H1 (cell line): ENCODE measurements around the gene GLRA1. TPM values are rescaled to one million over a fixed set of nuclear protein-coding genes. Genes with fewer than 3 reads are reported as not detected.

Experiments used
- CTCF ChIA-PET: fragments of 300-600 bp; sonication (Branson Sonifier 250); formaldehyde crosslinking; loops from one replicate; lab custom pipeline; 2021; ENCODE audit not compliant: partially characterized antibody; lab: Charles Lee
- POLR2A ChIA-PET: fragments of 300-600 bp; sonication (Branson Sonifier 250); formaldehyde crosslinking; loops from one replicate; lab custom pipeline; 2021; ENCODE audit warnings: inconsistent platforms; ENCODE audit not compliant: partially characterized antibody; lab: Charles Lee
- DNase-seq, 2 experiments: peaks; one replicate each; pipeline versions ENCODE4 v3.0.0 to v3.0.0-alpha.2; 2010 to 2022; ENCODE audit warnings: low spot score in 2 of 2, low read depth in 1 of 2, mixed read lengths in 1 of 2
- FAIRE-seq: peaks from 2 replicates; lab custom pipeline; 2011; peaks lifted over from hg19 to GRCh38; lab: Jason Lieb, UNC
- H2AFZ ChIP-seq: 2 replicates; pipeline ENCODE4 v1.8.1; 2012; ENCODE audit warnings: low read length, inconsistent platforms
- H2AK5ac ChIP-seq: 2 replicates; pipeline ENCODE4 v1.6.1; 2013; ENCODE audit warnings: low read depth, low read length
- H2BK120ac ChIP-seq: replicated peaks from 2 replicates; pipeline ENCODE3; 2013; ENCODE audit warnings: low read depth, low read length, inconsistent platforms
- H2BK12ac ChIP-seq: 2 replicates; pipeline ENCODE4 v1.6.1; 2013; ENCODE audit warnings: low read depth, low read length
- H2BK15ac ChIP-seq: 2 replicates; pipeline ENCODE4 v1.6.1; 2013; ENCODE audit warnings: low read length
- H2BK20ac ChIP-seq: 2 replicates; pipeline ENCODE4 v1.6.1; 2013; ENCODE audit warnings: low read length
- H2BK5ac ChIP-seq: 2 replicates; pipeline ENCODE4 v1.6.1; 2013; ENCODE audit warnings: low read depth, low read length
- H3K14ac ChIP-seq: 2 replicates; pipeline ENCODE4 v1.6.1; 2013; ENCODE audit warnings: inconsistent platforms; ENCODE audit not compliant: insufficient read length
- H3K18ac ChIP-seq: 2 replicates; pipeline ENCODE4 v1.6.1; 2013; ENCODE audit warnings: low read length; ENCODE audit errors: extremely low read depth
- H3K23ac ChIP-seq: 2 replicates; pipeline ENCODE4 v1.6.1; 2013; ENCODE audit warnings: inconsistent platforms; ENCODE audit not compliant: insufficient read length
- H3K23me2 ChIP-seq: 2 replicates; pipeline ENCODE4 v1.6.1; 2013; ENCODE audit warnings: low read depth, low read length
- H3K27ac ChIP-seq: 2 replicates; pipeline ENCODE4 v1.6.1; 2011; ENCODE audit warnings: low read depth, low read length, inconsistent platforms
- H3K27me3 ChIP-seq, 4 experiments: replicated peaks in 1 of 4; 1 replicate in 1 of 4; 2 replicates in 3 of 4; pipeline versions ENCODE4 v1.6.1 to v1.8.1; 2011 to 2013; ENCODE audit warnings: low read length in 3 of 4, mild to moderate bottlenecking in 3 of 4, inconsistent platforms in 2 of 4, mixed read lengths in 2 of 4, moderate library complexity in 1 of 4; ENCODE audit not compliant: control insufficient read depth in 3 of 4, insufficient read depth in 3 of 4; ENCODE audit errors: extremely low read depth in 1 of 4
- H3K36me3 ChIP-seq, 4 experiments: 2 replicates each; pipeline versions ENCODE4 v1.6.1 to v1.8.1; 2011 to 2013; ENCODE audit warnings: mild to moderate bottlenecking in 4 of 4, low read length in 3 of 4, moderate library complexity in 2 of 4, control low read depth in 1 of 4, inconsistent platforms in 1 of 4; ENCODE audit not compliant: insufficient read depth in 4 of 4, control insufficient read depth in 2 of 4
- H3K4ac ChIP-seq: replicated peaks from 2 replicates; pipeline ENCODE3; 2013; ENCODE audit warnings: low read length, low read depth, mixed read lengths, inconsistent platforms; ENCODE audit not compliant: insufficient read length
- H3K4me1 ChIP-seq, 4 experiments: replicated peaks in 1 of 4; 1 replicate in 1 of 4; 2 replicates in 3 of 4; pipeline versions ENCODE4 v1.6.1 to v1.8.1; 2011 to 2013; ENCODE audit warnings: low read length in 3 of 4, inconsistent platforms in 2 of 4, mixed read lengths in 1 of 4; ENCODE audit not compliant: insufficient read depth in 4 of 4, control insufficient read depth in 3 of 4
- H3K4me2 ChIP-seq, 2 experiments: 2 replicates each; pipeline versions ENCODE4 v1.6.1 to v1.8.1; 2011 to 2013; ENCODE audit warnings: low read depth in 2 of 2, low read length in 2 of 2, control low read depth in 1 of 2, inconsistent platforms in 1 of 2, mild to moderate bottlenecking in 1 of 2; ENCODE audit not compliant: insufficient read depth in 1 of 2
- H3K4me3 ChIP-seq, 4 experiments: fragments of 200-600, 300-600 bp in 1 of 4; sonication (generic), shearing (Covaris generic), sonication (Bioruptor Twin) in 1 of 4; 2 replicates each; pipeline versions ENCODE4 v1.5.1 to v1.8.1; 2011 to 2016; ENCODE audit warnings: low read length in 4 of 4, low read depth in 3 of 4, control low read depth in 2 of 4, inconsistent platforms in 2 of 4, mild to moderate bottlenecking in 2 of 4, mixed read lengths in 1 of 4, moderate library complexity in 1 of 4; ENCODE audit not compliant: insufficient read depth in 2 of 4; ENCODE audit errors: extremely low read depth in 1 of 4
- H3K56ac ChIP-seq: replicated peaks from 2 replicates; pipeline ENCODE3; 2013; ENCODE audit warnings: low read depth, mild to moderate bottlenecking, mixed read lengths, low read length, inconsistent platforms; ENCODE audit not compliant: insufficient read length
- H3K79me1 ChIP-seq: 2 replicates; pipeline ENCODE4 v1.6.1; 2013; ENCODE audit warnings: low read depth, low read length, control low read depth
- H3K79me2 ChIP-seq, 2 experiments: 2 replicates each; pipeline versions ENCODE4 v1.6.1 to v1.8.1; 2012 to 2013; ENCODE audit warnings: low read length in 2 of 2, mild to moderate bottlenecking in 2 of 2, inconsistent platforms in 1 of 2; ENCODE audit not compliant: insufficient read depth in 2 of 2, control insufficient read depth in 1 of 2
- H3K9ac ChIP-seq, 4 experiments: replicated peaks in 1 of 4; 1 replicate in 1 of 4; 2 replicates in 3 of 4; pipeline versions ENCODE4 v1.6.1 to v1.8.1; 2011 to 2013; ENCODE audit warnings: low read depth in 3 of 4, low read length in 3 of 4, control low read depth in 2 of 4, mild to moderate bottlenecking in 2 of 4, moderate library complexity in 2 of 4, inconsistent platforms in 1 of 4; ENCODE audit errors: extremely low read depth in 1 of 4
- H3K9me3 ChIP-seq, 2 experiments: 2 replicates each; pipeline versions ENCODE4 v1.6.1 to v1.8.1; 2012 to 2013; ENCODE audit warnings: mild to moderate bottlenecking in 2 of 2, moderate library complexity in 2 of 2, control low read depth in 1 of 2, inconsistent platforms in 1 of 2, low read depth in 1 of 2, low read length in 1 of 2, mixed read lengths in 1 of 2; ENCODE audit not compliant: insufficient read depth in 2 of 2
- H4K20me1 ChIP-seq, 2 experiments: replicated peaks in 1 of 2; 2 replicates each; pipeline versions ENCODE3 to v1.8.1; 2011 to 2013; ENCODE audit warnings: inconsistent platforms in 2 of 2, low read length in 2 of 2, mild to moderate bottlenecking in 1 of 2; ENCODE audit not compliant: insufficient read depth in 2 of 2, control insufficient read depth in 1 of 2
- H4K5ac ChIP-seq: 2 replicates; pipeline ENCODE4 v1.6.1; 2013; ENCODE audit warnings: low read length, low read depth, mixed read lengths, inconsistent platforms; ENCODE audit not compliant: insufficient read length
- H4K8ac ChIP-seq: 2 replicates; pipeline ENCODE4 v1.8.0; 2013; ENCODE audit warnings: mild to moderate bottlenecking, moderate library complexity, low read length, inconsistent platforms; ENCODE audit not compliant: insufficient read depth; ENCODE audit errors: extremely low read depth
- H4K91ac ChIP-seq: replicated peaks from 2 replicates; pipeline ENCODE3; 2013; ENCODE audit warnings: low read length, mixed read lengths, inconsistent platforms; ENCODE audit not compliant: insufficient read length
- E2F6 ChIP-seq: IDR thresholded peaks from 2 replicates; pipeline ENCODE4 v1.6.1; 2012; ENCODE audit warnings: inconsistent platforms
- EGR1 ChIP-seq: IDR thresholded peaks from 2 replicates; pipeline ENCODE4 v1.6.1; 2011; ENCODE audit warnings: low read depth, low read length, borderline replicate concordance
- EZH2 ChIP-seq: fragments of 200-600 bp; sonication (generic); IDR thresholded peaks from 2 replicates; pipeline ENCODE4 v1.7.1; 2012; ENCODE audit warnings: low read depth, mild to moderate bottlenecking, moderate library complexity, low read length, inconsistent platforms; ENCODE audit not compliant: severe bottlenecking
- GTF2F1 ChIP-seq: IDR thresholded peaks from 2 replicates; pipeline ENCODE4 v1.6.1; 2012; ENCODE audit warnings: low read depth, low read length, improper control_type of control experiment, borderline replicate concordance
- RBBP5 ChIP-seq: IDR thresholded peaks from 2 replicates; pipeline ENCODE4 v1.7.1; 2012; ENCODE audit warnings: low read depth, mild to moderate bottlenecking, inconsistent platforms, low read length, moderate library complexity, borderline replicate concordance
- SUZ12 ChIP-seq: fragments of 200-600 bp; sonication (generic); IDR thresholded peaks from 2 replicates; pipeline ENCODE4 v1.6.1; 2012; ENCODE audit warnings: mild to moderate bottlenecking, inconsistent platforms, low read length, moderate library complexity, mixed read lengths
- TEAD4 ChIP-seq: IDR thresholded peaks from 2 replicates; pipeline ENCODE4 v1.6.1; 2012; ENCODE audit warnings: low read depth, low read length, inconsistent platforms, mixed read lengths
- WGBS, 2 experiments: shearing (Covaris generic) in 1 of 2; methylation state at CpG; one replicate each; pipeline versions ENCODE4 v1.1.6 to v1.1.7; 2013 to 2015; ENCODE audit warnings: low lambda C conversion rate in 2 of 2, mixed read lengths in 2 of 2, inconsistent platforms in 1 of 2, low coverage in 1 of 2, missing lambda C conversion rate in 1 of 2; ENCODE audit not compliant: insufficient replicate concordance in 2 of 2, insufficient coverage in 1 of 2, insufficient read length in 1 of 2; ENCODE audit errors: extremely low coverage in 1 of 2, missing lambda C conversion rate in 1 of 2; 5-methylcytosine and 5-hydroxymethylcytosine counted together
- polyA plus RNA-seq, 7 experiments: library from polyadenylated mRNA; depleted of rRNA in 3 of 7; stranded (reverse) in 5 of 7; unstranded in 2 of 7; fragments of >200 nt in 5 of 7; fragments of 200-250 nt in 2 of 7; gene quantifications; 1 replicate in 5 of 7; 2 replicates in 1 of 7; 4 replicates in 1 of 7; pipeline versions ENCODE4 v1.2.1 to v1.2.3, GENCODE V29; 2011 to 2013; ENCODE audit warnings: missing spikeins in 2 of 7, mixed read lengths in 2 of 7
- total RNA-seq: library from RNA; stranded (reverse); fragmentation: NEBNext Ultra II Directional; extraction: Animal tissue kit (Norgen Biotek cat#: 25700); gene quantifications from 2 replicates; pipeline ENCODE4 v1.2.1, GENCODE V29; 2021

GLRA1 gene
- total and polyA plus RNA-seq, 2 of the 8 experiments (the other 6 are each of a cell fraction or from before 2014, with no cell fraction given): not detected

GRCh38 chr5:151862811-151863472 is 61.7 kb downstream of the GLRA1 start:
- ChIA-PET CTCF (interaction anchor here (1.9 kb wide), 1 partner anchor 37 kb away, joined by 4 read pairs; no protein-coding TSS in a partner anchor), POLR2A (no interaction called here)
- H3K27ac ChIP-seq: no peak overlapping the region
- no peak overlapping the region for H2AK5ac ChIP-seq
- H2BK15ac ChIP-seq: no peak overlapping the region
- H3K9me3 ChIP-seq: no peaks in the 10 kb centered on the region
- no peak overlapping the region for H2AFZ ChIP-seq
- H3K23me2 ChIP-seq: no peaks in the 10 kb centered on the region
- H3K14ac ChIP-seq: no peak overlapping the region
- no peaks in the 10 kb centered on the region for H3K4me1 ChIP-seq
- H3K27me3 ChIP-seq: no peaks in the 10 kb centered on the region
- no peak overlapping the region for H3K56ac ChIP-seq
- no peak overlapping the region for H2BK20ac ChIP-seq
- H3K23ac ChIP-seq: no peak overlapping the region
- H2BK5ac ChIP-seq: no peak overlapping the region
- no peaks in the 10 kb centered on the region for H3K79me1 ChIP-seq
- FAIRE-seq (no peak), DNase-seq (no peak)
- no peaks in the 10 kb centered on the region for H3K79me2 ChIP-seq
- H4K20me1 ChIP-seq: no peaks in the 10 kb centered on the region
- H4K5ac ChIP-seq: no peak overlapping the region
- no peak overlapping the region for H2BK12ac ChIP-seq
- 91% methylated on average over 2 of the region's 2 CpGs; no CpG with 5 or more reads in 1 of the 2 experiments for WGBS, 2 experiments
- TF ChIP-seq TEAD4 (no peak), SUZ12 (no peak), RBBP5 (no peak), E2F6 (no peak), GTF2F1 (no peak), EGR1 (no peak), EZH2 (no peak)
- H2BK120ac ChIP-seq: no peak overlapping the region
- no peak overlapping the region for H3K4me2 ChIP-seq
- no peak overlapping the region for H3K9ac ChIP-seq
- H3K18ac ChIP-seq: no peak overlapping the region
- H4K91ac ChIP-seq: no peak overlapping the region
- H3K4ac ChIP-seq: no peak overlapping the region
- H3K36me3 ChIP-seq: no peaks in the 10 kb centered on the region
- no peak overlapping the region for H4K8ac ChIP-seq
- no peak overlapping the region for H3K4me3 ChIP-seq
